ENCODE data around the gene CCDC59. TPM values are rescaled to one million over a fixed set of nuclear protein-coding genes. Genes with fewer than 3 reads are reported as not detected.

The CCDC59 gene
- total RNA-seq, 1 donor from 2014 or later: 48.9 TPM

GRCh38 chr12:82383930-82384552 is 25.9 kb upstream of the CCDC59 start:
- Mint-ChIP-seq H3K36me3 (ENCODE audit: low read depth) (peaks cover 21% of the 10 kb centered on the region), H3K4me1 (no peaks in the 10 kb centered on the region), H3K27me3 (no peaks in the 10 kb centered on the region), H3K9me3 (peaks cover 4% of the 10 kb centered on the region), H3K4me3 (no peak overlapping the region), H3K27ac (no peak overlapping the region)
- no peak for TF ChIP-seq CTCF (IDR thresholded peaks at IDR 0.05)
- ATAC-seq (ENCODE audit: low read depth): no peak
- no peak for DNase-seq
- intact Hi-C loops (cut with micrococcal nuclease): no loop called here
- POLR2A ChIA-PET: no interaction called here
- CTCF ChIA-PET: no interaction called here

- CTCF ChIA-PET: no interaction called here
- H3K9me3 Mint-ChIP-seq: peaks cover 11% of the 10 kb centered on the region
- peaks cover 21% of the 10 kb centered on the region for H3K36me3 Mint-ChIP-seq (ENCODE audit: low read depth)
- ATAC-seq (ENCODE audit: low read depth) (no peak), DNase-seq (no peak)
- POLR2A ChIA-PET: no interaction called here
- H3K27ac Mint-ChIP-seq: no peak overlapping the region
- TF ChIP-seq CTCF (IDR thresholded peaks at IDR 0.05): no peak
- no peaks in the 10 kb centered on the region for H3K4me1 Mint-ChIP-seq
- no peaks in the 10 kb centered on the region for H3K27me3 Mint-ChIP-seq
- H3K4me3 Mint-ChIP-seq: no peak overlapping the region
- intact Hi-C loops (cut with micrococcal nuclease): no loop called here
These were observed 20.8 kb upstream of the CCDC59 start for GRCh38 chr12:82378997-82379396.

GRCh38 chr12:82375201-82375600 is 17.0 kb upstream of the CCDC59 start:
- intact Hi-C loops (cut with micrococcal nuclease): no loop called here
- no peaks in the 10 kb centered on the region for H3K4me1 Mint-ChIP-seq
- CTCF ChIA-PET: no interaction called here

GRCh38 chr12:82366197-82366596 is 8.0 kb upstream of the CCDC59 start:
- intact Hi-C loops (cut with micrococcal nuclease): no loop called here
- TF ChIP-seq CTCF (IDR thresholded peaks at IDR 0.05): no peak
- ChIA-PET CTCF (no interaction called here), POLR2A (no interaction called here)
- Mint-ChIP-seq H3K9me3 (no peaks in the 10 kb centered on the region), H3K4me1 (peaks cover 10% of the 10 kb centered on the region), H3K27ac (no peak overlapping the region), H3K4me3 (no peak overlapping the region), H3K27me3 (no peaks in the 10 kb centered on the region), H3K36me3 (ENCODE audit: low read depth) (peaks cover 20% of the 10 kb centered on the region)
- DNase-seq (no peak), ATAC-seq (ENCODE audit: low read depth) (no peak)

More at GRCh38 chr12:82375201-82375600, 17.0 kb upstream of the CCDC59 start:
- POLR2A ChIA-PET: no interaction called here
- Mint-ChIP-seq H3K36me3 (ENCODE audit: low read depth) (peaks cover 50% of the 10 kb centered on the region), H3K9me3 (peaks cover 13% of the 10 kb centered on the region), H3K27me3 (no peaks in the 10 kb centered on the region), H3K27ac (no peak overlapping the region), H3K4me3 (no peak overlapping the region)
- ATAC-seq (ENCODE audit: low read depth) (no peak), DNase-seq (no peak)
- no peak for TF ChIP-seq CTCF (IDR thresholded peaks at IDR 0.05)

- H3K4me3 Mint-ChIP-seq: no peak overlapping the region
- no peak for TF ChIP-seq CTCF (IDR thresholded peaks at IDR 0.05)
- no peaks in the 10 kb centered on the region for H3K9me3 Mint-ChIP-seq
- no peak for DNase-seq
- ChIA-PET POLR2A (no interaction called here), CTCF (no interaction called here)
- H3K4me1 Mint-ChIP-seq: peaks cover 28% of the 10 kb centered on the region
- no peaks in the 10 kb centered on the region for H3K27me3 Mint-ChIP-seq
- no peak for ATAC-seq (ENCODE audit: low read depth)
- peaks cover 16% of the 10 kb centered on the region for H3K36me3 Mint-ChIP-seq (ENCODE audit: low read depth)
- H3K27ac Mint-ChIP-seq: no peak overlapping the region
- intact Hi-C loops (cut with micrococcal nuclease): no loop called here
These were observed 5.8 kb upstream of the CCDC59 start for GRCh38 chr12:82363990-82364389.
